MG63 (cell line): ENCODE measurements around the gene ARHGEF10L. TPM values are rescaled to one million over a fixed set of nuclear protein-coding genes. Genes with fewer than 3 reads are reported as not detected.

Experiments used
- DNase-seq: peaks from one replicate; pipeline ENCODE4 v3.0.0-alpha.2; 2020
- H3K27me3 ChIP-seq: fragments of 250-450 bp; sonication (Bioruptor Pico); 2 replicates; pipeline ENCODE4 v1.5.1; 2020; ENCODE audit warnings: mild to moderate bottlenecking, moderate library complexity
- H3K36me3 ChIP-seq: fragments of 250-450 bp; sonication (Bioruptor Pico); 2 replicates; pipeline ENCODE4 v1.5.1; 2020; ENCODE audit warnings: mild to moderate bottlenecking, moderate library complexity
- H3K4me3 ChIP-seq: fragments of 250-450 bp; sonication (Bioruptor Pico); 2 replicates; pipeline ENCODE4 v1.5.1; 2020; ENCODE audit warnings: mild to moderate bottlenecking, moderate library complexity
- H3K9me3 ChIP-seq: fragments of 250-450 bp; sonication (Bioruptor Pico); 2 replicates; pipeline ENCODE4 v1.5.1; 2020; ENCODE audit warnings: mild to moderate bottlenecking, moderate library complexity
- total RNA-seq: library from RNA; depleted of rRNA; stranded (reverse); fragments of >200 nt; shearing (Covaris generic); gene quantifications from 2 replicates; pipeline ENCODE4 v1.2.3, GENCODE V29; 2014; ENCODE audit warnings: low replicate concordance

ARHGEF10L gene
- total RNA-seq, 1 experiment from 2014 or later = 15.9 TPM

DNA sequence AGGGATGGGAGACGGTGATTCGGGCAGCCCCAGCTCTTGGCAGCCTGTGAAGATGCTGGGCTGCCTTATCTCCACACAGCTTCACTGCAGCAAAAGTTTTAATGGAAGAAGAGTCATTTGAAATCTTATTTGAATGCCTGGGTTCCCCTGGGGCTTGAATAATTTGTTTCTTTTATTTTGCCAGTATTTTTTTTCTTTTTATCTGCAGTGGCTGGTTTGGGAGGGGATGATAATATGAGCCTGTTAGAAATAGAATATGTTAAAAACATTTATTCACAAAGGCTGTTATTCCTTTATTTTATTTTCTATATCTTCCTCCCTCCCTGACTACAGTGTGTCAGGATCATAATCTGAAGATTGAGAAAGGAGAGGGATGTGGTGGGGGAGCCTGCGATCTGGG lies 103.4 kb downstream of the ARHGEF10L start:
- Histone ChIP-seq H3K36me3 (peaks cover 14% of the 10 kb centered on the region), H3K9me3 (no peaks in the 10 kb centered on the region), H3K27me3 (no peaks in the 10 kb centered on the region), H3K4me3 (no peak overlapping the region)
- DNase-seq = no peak

DNA sequence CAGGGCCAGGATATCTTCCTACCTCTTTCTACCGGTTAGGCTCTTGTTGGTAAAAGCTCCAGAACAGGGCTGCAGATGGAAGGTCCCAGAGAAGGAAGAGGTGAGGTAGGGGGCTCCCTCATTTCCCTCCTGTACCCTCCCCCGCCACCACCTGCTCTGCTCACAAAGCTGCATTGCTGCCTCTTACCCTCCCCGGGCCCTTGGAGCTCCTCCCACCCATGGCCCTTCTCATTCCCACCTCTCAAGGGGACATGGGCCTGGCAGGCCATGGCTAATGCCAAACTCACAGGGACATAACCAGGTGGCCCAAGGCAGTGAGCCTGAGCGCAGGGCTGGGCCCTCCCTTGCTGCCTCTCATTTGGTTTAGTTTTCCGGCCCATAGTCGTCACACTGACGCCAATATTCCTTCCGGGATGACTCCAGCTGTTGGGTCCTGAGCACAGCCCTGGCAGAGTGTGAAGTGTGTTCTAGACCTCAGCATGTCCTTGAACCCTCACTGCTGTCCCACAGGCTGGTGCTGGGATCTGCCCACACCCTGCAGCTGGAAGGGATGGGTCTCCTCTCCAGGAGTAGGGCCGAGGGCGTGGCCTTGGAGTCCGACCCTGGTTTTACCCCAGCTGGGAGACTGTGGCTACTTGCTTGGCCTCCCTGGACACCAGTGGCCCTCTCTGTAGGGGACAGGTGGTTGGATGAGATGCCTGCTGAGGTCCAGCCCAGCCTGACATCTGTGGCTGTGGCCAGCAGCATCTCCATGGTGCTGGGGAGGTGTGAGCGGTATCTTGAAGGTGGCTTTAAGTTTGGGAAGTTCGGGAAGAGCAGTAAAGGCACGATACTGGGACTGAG lies 104.6 kb downstream of the ARHGEF10L start:
- no peak for DNase-seq
- peaks cover 3% of the 10 kb centered on the region for H3K36me3 ChIP-seq
- no peaks in the 10 kb centered on the region for H3K9me3 ChIP-seq
- H3K27me3 ChIP-seq = no peaks in the 10 kb centered on the region
- no peak overlapping the region for H3K4me3 ChIP-seq

DNA sequence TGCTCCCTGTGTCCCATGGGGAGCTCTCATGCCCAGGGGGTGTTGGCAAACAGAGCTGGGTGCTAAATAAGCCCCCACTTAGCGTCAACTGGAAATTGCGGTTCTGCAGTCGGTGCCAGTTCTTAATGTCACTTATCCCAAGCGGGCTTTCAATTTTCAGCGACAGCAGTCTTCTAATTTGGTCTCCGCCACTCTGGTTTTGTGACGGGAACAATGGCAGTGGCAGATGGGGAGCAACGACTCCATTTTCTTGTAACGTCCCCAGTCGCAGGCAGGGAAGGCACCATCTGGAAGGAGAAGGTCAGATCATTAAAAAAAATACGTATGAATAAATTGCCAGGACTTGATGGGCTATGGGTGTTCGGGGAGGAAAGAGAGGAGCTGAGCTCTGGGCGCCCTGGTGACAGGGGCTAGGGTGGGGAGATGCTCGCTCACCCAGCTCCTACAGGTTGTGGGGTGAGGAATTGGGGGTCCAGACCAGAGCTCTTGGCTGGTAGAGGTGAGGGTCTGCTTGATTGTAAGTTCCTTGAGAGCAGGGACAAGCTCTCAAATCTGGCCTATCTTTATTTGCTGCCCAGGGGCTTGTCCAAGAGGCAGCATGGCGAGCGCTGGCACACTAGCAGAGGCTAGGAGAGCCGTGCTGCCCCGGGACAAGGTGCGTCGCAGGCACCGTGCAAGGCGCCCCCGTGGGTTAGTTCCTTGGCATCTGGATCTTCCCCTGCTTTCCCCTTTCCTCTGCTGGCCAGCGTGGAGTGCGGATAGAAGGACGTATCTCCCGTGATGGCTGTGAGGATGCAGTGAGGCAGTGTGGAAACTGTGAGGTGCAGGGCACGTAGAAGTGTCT lies 105.8 kb downstream of the ARHGEF10L start:
- H3K4me3 ChIP-seq = no peak overlapping the region
- no peak for DNase-seq
- no peaks in the 10 kb centered on the region for H3K9me3 ChIP-seq
- H3K36me3 ChIP-seq = no peaks in the 10 kb centered on the region; the same call in 1 of the 2 replicates
- no peaks in the 10 kb centered on the region for H3K27me3 ChIP-seq

- DNase-seq = no peak
- H3K4me3 ChIP-seq = no peak overlapping the region
- no peaks in the 10 kb centered on the region for H3K36me3 ChIP-seq
- H3K27me3 ChIP-seq = no peaks in the 10 kb centered on the region
- no peaks in the 10 kb centered on the region for H3K9me3 ChIP-seq
These were observed 107.2 kb downstream of the ARHGEF10L start for GRCh38 chr1:17646444-17647280.

GRCh38 chr1:17648457-17649145 lies 109.1 kb downstream of the ARHGEF10L start:
- Histone ChIP-seq H3K9me3 (no peaks in the 10 kb centered on the region), H3K36me3 (no peaks in the 10 kb centered on the region; the same call in 1 of the 2 replicates), H3K4me3 (no peak overlapping the region), H3K27me3 (no peaks in the 10 kb centered on the region)
- DNase-seq = no peak

- no peaks in the 10 kb centered on the region; the same call in 1 of the 2 replicates for H3K36me3 ChIP-seq
- no peak for DNase-seq
- H3K4me3 ChIP-seq = no peak overlapping the region
- H3K9me3 ChIP-seq = no peaks in the 10 kb centered on the region
- H3K27me3 ChIP-seq = no peaks in the 10 kb centered on the region
These were observed 110.0 kb downstream of the ARHGEF10L start for GRCh38 chr1:17649371-17650106.

- Histone ChIP-seq H3K9me3 (no peaks in the 10 kb centered on the region), H3K36me3 (no peaks in the 10 kb centered on the region; the same call in none of the 2 replicates), H3K27me3 (no peaks in the 10 kb centered on the region), H3K4me3 (no peak overlapping the region)
- DNase-seq = no peak
These were observed 113.8 kb downstream of the ARHGEF10L start for GRCh38 chr1:17653276-17653675.

DNA sequence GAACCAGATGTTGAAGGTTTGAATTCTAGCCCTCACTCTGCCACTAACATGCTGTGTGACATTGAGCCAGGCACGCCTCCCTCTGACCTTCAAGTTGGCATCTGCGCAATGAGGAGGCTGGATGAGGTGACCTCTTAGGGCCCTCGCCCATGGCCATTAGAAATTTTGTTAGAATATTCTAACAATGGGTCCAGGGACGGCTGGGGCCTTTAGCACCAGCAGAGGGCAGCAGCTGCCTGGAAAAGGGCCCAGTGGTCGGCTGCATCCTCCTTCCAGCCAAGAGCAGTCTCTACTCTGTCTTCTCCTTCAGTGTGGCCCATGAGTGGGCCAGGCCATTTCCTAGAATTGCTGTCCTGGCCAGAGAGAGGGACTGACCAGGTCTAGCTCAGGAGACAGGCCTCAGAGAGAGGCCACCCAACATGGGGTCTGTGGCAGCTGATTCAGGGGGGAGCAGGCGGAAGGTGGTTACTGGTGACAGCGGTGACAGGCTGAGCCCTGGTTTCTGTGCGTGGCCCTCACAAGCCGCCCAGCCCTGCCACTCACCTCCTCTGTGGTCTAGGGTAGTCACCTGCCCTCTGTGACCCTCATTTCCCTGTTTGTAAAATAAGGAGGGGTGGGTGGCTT lies 114.3 kb downstream of the ARHGEF10L start:
- H3K9me3 ChIP-seq = no peaks in the 10 kb centered on the region
- peak; percentile 45 for DNase-seq
- H3K4me3 ChIP-seq = no peak overlapping the region
- H3K27me3 ChIP-seq = no peaks in the 10 kb centered on the region
- no peaks in the 10 kb centered on the region; the same call in none of the 2 replicates for H3K36me3 ChIP-seq

DNA sequence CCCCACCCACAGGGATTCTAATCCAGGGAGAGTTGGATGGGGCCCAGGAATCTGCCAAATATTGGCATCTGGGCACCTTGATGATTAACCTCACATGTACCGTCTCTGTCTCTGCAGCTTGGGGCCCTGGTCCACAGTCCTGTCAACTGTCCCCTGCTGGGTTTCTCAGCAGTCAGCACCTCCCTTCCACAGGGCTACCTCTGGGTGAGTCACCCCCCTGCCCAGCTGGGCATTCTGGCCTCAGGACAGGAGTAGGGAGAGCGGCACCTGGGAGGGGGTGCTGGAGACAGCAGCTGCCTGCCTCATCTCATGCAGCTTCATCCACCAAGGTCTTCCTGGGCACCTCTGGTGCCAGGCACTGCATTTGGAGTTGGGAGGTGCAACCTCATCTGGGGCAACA lies 115.0 kb downstream of the ARHGEF10L start:
- H3K27me3 ChIP-seq = no peaks in the 10 kb centered on the region
- peak; percentile 41 for DNase-seq
- no peak overlapping the region for H3K4me3 ChIP-seq
- no peaks in the 10 kb centered on the region; the same call in none of the 2 replicates for H3K36me3 ChIP-seq
- no peaks in the 10 kb centered on the region for H3K9me3 ChIP-seq

- H3K4me3 ChIP-seq = no peak overlapping the region
- H3K36me3 ChIP-seq = no peaks in the 10 kb centered on the region; the same call in none of the 2 replicates
These were observed 115.7 kb downstream of the ARHGEF10L start for GRCh38 chr1:17655169-17655568.

GRCh38 chr1:17655922-17656321 lies 116.4 kb downstream of the ARHGEF10L start:
- Histone ChIP-seq H3K4me3 (no peak overlapping the region), H3K36me3 (no peaks in the 10 kb centered on the region; the same call in none of the 2 replicates), H3K9me3 (no peaks in the 10 kb centered on the region), H3K27me3 (no peaks in the 10 kb centered on the region)
- DNase-seq = no peak

More at GRCh38 chr1:17655169-17655568, 115.7 kb downstream of the ARHGEF10L start:
- no peak for DNase-seq
- H3K27me3 ChIP-seq = no peaks in the 10 kb centered on the region
- H3K9me3 ChIP-seq = no peaks in the 10 kb centered on the region

GRCh38 chr1:17657436-17657835 lies 117.9 kb downstream of the ARHGEF10L start:
- no peak for DNase-seq
- H3K9me3 ChIP-seq = no peaks in the 10 kb centered on the region
- H3K4me3 ChIP-seq = no peak overlapping the region
- no peaks in the 10 kb centered on the region; the same call in none of the 2 replicates for H3K36me3 ChIP-seq
- no peaks in the 10 kb centered on the region for H3K27me3 ChIP-seq

- Histone ChIP-seq H3K9me3 (no peaks in the 10 kb centered on the region), H3K4me3 (no peak overlapping the region), H3K36me3 (no peaks in the 10 kb centered on the region; the same call in none of the 2 replicates), H3K27me3 (no peaks in the 10 kb centered on the region)
- no peak for DNase-seq
These were observed 119.3 kb downstream of the ARHGEF10L start for GRCh38 chr1:17658837-17659236.

DNA sequence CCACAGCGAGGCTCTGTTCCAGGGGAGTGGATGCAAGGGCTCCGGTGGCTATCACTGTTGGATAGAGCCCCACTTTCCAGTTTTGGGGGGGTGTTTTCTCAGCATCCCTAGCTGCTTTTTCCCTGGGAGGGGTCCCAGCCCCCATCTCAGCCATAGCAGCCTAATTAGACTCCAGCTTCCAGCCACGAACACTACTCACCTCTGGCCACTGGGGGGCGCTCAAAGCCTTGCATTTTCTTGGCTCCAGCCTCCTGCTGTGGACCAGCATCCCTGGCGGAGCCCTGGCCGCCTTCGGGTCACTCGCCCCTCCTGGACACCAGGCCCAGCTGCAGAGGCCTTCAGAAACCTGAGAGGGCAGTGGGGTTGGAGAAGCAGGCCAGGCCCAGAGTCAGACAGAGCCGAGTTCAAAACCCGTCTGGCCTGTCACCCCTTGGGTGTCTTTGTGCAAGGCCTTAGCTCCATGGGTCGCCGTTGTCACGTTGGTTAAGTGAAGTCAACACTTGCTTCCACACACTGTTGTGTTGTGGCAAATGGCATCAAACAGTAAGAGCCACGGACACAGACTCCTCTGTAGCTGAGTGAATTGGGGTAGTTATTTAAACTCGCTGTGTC lies 122.2 kb downstream of the ARHGEF10L start:
- Histone ChIP-seq H3K4me3 (no peak overlapping the region), H3K27me3 (no peaks in the 10 kb centered on the region), H3K36me3 (peaks cover 5% of the 10 kb centered on the region), H3K9me3 (no peaks in the 10 kb centered on the region)
- DNase-seq = peak; percentile 52

DNA sequence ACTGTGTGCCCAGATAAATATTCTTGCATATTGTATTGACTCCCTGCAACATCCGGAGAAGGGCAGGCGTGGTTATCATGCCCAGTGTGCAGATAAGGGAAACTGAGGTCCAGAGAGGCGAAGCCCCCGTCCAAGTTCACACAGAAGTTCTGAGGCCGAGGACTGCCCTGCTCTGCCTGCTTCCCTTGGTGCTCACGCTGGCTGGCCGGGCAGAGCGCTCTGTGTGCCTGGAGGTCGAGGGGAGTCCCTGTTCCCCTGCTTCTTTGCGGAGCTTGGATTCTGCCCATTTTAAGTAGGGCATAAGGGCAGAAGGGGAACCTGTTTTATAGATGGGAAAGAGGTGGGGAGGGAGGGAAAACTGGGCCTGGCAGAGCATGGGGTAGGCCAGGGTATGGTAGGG lies 122.8 kb downstream of the ARHGEF10L start:
- Histone ChIP-seq H3K36me3 (peaks cover 5% of the 10 kb centered on the region), H3K9me3 (no peaks in the 10 kb centered on the region), H3K27me3 (no peaks in the 10 kb centered on the region), H3K4me3 (no peak overlapping the region)
- no peak for DNase-seq
